Hematopoietic multipotent progenitor cell treated with erythropoietin and hydrocortisone succinate and interleukin-3 and kit ligand, for 8 days (in vitro differentiated cells): ENCODE results near the gene RNU2-63P.
"Not testable (repeated sequence)": the region's sequence is repeated elsewhere in the genome, so short reads cannot be mapped to it uniquely, and the experiment has no call there.

ENCODE experiments used
- DNase-seq: peaks from one replicate; pipeline ENCODE4 v3.0.0-alpha.2; 2015

The RNU2-63P gene

DNA sequence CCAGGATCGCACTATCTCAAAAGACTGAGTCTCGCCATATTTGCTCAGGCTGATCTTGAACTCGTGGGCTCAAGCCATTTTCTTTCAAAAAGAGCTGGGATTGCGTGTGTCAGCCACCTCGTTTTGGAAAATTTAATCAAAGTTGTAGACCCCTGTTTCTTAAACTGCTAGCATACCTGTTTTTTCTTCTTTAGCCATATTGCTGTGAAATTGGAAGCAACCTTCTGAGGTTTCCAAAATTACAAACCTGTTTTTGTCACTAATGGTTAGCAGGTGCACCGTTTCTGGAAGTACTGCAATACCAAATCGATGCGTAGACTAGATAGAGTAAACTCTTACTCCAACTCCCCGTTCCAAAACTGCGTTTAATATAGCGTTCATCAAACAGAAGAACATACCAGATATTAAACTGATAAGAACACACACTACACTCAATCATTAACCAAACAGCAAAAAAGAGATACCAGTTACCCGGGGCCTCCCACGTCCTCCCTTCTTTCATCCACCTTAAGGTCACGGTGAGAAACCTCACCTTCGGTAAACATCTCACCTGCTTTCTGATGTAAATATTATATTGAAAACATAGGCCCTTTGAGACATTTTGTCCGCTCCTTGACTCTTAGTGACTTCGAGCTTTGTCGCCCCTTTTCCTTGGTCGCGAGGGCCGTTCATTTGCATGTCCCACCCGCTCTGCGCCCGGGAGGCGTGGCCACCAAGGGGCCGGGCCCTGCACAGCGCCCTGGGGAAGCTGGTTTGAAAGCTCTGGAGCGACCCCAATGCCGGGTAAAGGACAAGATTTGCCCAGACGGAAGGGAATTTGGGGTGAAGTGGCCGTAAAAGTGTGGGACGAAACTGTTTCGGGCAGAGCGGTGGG, at the start of gene RNU2-63P:
TSS of gene RNU2-63P (minus strand) at position 462 of the 874 bp plus-strand sequence.
- DNase-seq: peak; percentile 95

DNA sequence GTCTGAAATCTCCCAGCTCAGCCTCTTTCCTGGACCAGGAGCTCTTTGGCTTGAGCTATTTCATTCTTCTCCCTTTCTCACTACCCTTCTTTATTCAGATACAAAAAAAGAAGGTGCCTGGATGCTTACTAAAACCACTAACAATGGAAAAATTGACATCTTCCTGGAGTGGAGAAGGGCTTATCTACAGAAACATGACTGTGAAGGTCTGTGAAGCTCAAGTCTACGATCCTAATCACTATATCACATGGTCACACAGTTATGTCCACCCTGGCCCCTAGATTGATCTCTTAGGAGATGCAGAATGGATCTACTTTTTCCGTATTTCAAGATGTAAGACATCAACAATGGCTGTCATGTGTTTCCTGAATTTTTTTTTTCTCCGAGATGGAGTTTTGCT, 44.9 kb upstream of the RNU2-63P start:
- peak; percentile 49 for DNase-seq

DNA sequence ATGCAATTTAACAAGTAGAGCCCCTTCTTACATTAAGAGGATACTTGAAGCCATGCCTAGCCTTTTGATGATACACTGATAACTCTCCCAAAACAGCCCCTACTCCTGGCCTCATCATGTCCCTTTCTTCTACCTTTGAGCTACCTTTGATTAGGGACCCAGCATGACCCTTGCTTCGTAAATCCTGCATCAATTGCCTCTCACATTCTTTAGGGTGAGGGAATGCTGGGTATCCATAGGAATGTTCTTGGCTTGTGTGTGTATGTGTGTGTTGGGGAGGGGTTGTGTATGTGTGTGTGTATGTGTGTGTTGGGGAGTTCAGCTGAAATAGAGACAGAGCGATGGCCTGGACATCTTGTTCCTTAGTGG, 44.5 kb upstream of the RNU2-63P start:
- no peak for DNase-seq

DNA sequence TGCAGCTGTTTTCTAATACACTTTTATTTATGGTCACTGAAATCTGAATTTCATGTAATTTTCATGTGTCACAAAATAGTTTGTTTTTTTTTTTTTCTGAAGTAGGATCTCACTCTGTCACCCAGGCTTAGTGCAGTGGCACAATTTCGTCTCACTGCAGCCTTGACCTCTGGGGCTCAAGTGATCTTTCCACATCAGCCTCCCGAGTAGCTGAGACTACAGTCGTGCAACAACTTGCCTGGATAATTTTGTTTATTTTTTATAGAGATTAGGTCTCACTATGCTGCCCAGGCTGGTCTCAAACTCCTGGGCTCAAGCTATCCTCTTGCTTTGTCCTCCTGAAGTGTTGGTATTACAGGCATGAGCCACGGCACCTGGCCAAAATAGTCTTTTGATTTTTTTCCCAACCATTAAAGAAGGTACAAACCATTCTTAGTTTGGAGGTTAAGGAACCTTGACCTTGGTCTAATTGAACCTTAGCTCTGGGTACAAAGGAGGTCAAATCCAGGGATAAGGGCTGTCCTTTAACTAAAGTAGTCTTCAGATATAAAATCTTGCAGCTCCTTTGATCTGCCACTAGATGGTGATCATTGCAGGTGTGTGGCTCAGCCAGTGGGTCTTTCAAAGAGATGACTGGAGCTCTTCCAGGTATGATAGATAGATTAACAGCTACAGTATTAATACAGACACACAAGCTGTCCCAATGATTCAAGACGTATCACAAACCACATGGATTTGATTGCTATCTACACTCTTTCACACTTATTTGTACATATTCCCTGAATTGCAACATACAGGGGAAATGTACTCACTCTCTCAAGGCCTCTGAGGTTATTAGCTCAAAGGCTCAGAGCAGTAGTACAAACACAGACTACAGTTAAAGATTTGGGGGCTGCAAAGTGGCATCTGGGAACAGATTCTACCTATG, 43.9 kb upstream of the RNU2-63P start:
- DNase-seq: peak; percentile 59

DNA sequence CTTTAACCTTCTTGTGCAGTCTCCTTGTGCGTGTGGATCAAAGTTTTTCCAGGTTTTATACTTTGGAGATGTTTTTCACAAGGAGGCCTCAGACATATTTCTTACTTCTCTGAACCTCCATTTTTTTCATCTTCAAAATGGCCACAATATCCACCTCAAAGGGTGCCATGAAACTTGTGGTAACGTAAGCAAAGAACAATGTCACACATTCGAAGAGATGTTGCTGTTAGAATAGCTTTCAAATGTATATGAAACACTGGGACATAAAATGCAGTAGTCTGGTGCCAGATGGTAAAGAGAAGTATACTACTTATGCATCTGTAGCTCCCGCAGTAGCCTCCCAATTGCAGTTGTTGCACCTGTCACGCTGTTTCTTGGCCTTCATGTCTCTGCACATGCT, 41.8 kb upstream of the RNU2-63P start:
- DNase-seq: no peak

DNA sequence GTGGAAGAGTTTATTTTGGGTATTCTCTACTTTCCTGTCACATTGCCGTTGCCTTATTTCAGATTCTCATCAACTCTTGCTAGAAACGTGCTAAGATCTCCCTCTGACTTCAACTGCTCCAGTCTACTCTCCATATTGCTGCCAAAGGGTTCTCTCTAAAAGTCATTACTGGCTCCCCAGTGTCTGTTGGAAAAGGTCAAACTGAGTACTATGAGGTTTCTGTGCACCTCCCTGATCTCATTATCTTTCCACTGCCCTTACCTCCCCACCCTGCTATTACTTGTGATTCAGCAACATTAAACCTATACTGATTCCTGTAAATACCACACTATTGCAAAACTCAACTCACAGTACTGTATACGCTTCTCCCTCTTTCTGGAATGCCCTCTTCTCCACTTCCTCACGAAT, 41.1 kb upstream of the RNU2-63P start:
- peak; percentile 81 for DNase-seq

DNA sequence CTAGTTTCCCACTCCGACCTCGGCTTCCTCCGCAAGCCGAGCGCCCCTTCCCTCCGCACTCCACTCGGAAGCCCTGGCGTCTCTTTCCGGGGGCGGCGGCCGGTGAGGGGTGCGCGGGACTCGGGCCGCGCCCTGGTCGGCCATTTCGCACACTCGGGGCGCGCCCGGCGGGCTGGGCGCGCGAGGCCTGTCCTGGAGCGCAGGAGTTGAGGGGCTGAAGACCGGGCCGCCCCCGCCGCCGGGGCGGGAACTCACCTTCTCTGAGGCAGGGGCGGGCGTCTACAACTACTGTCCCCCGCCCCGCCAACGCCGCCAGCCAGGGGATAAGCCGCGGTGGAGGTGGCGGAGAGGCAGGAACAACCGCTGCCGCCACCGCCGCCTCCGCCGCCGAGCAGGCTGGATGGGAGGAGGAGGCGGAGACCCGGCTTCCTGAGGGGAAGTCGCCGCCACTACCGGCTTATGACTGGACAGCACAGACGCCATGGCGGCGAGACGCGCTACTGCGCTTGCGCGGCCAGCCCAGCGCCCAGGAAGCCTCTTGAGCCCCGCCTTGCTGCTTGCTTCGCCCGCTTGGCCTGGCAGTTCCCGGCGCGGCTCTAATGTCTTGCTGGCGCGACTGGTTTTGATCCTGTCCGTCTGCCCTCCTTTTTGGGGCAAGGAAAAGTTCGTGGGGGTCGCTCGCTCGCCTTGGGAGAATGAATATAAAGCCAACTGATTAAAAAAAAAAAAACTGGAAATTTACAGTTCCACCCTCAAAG, 39.2 kb upstream of the RNU2-63P start, which contains the start of gene KRCC1:
TSS of gene KRCC1 (minus strand) at position 413 of the 758 bp plus-strand sequence. CDS start 27,220 bp downstream, outside the sequence.
- peak; percentile 95 for DNase-seq

DNA sequence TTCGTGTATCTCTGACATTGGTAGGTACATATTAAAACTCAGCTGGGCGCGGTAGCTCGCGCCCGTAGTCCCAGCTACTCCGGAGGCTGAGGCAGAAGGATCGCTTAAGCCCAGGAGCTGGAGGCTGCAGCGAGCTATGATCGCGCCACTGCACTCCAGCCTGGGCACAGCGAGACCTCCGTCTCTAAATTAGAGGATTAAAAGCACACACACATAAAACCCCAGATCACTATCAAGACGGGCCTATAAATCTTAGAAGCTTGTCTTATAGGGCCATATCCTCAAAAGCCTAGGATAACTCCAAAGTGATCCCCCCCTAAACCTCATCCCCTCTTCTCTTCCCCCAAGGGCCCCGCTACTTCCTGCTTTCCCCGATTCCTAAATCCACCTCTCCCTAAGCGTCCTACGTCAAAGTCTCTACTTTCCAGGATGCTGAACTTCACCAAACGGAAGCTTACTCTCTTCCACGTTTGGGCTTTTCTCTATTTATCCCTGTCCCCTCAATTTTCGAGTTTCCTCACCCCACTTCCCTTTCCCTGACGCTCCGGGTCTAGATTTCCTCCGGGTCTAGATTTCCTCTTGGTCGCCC, 38.5 kb upstream of the RNU2-63P start:
- peak; percentile 17 for DNase-seq

DNA sequence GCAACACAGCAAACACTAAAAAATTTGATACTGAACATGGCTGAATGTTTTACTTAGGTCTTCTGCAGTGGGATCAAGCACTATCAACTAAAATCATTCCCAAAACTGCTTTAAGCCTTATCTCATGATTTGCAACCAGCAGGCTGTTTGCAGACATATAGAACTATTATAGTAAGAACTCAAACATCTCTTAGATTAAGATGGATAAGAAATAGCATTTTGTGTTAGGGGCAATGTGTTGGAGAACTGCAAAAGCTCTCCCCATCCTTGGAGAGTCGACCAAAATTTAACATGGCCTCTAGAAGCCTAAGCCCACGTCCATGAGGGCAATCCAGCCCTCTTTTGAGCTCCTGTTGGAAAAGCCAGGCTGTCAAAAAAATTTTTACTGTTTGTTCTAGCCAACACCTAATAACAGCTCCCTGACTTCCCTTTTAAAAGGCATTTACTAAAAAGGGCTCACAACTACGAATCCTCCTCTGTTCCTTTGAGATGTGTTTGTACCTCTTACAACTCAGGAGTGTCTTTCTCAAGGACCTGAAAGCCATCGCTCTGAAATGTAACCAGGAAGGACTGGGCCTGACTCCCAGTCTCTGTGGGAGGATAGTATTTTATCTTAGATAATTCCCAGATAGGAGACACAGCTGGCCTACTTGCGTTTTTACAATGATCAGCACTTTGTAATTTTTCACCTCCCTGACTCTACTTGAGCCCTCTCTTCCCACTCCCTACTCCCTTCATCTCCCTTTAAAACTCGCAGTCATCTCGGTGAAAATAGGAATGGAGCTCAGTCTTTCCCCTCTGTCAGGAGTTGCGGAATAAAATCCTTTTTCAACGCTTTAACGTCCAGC, 37.8 kb upstream of the RNU2-63P start:
- DNase-seq: peak; percentile 24

DNA sequence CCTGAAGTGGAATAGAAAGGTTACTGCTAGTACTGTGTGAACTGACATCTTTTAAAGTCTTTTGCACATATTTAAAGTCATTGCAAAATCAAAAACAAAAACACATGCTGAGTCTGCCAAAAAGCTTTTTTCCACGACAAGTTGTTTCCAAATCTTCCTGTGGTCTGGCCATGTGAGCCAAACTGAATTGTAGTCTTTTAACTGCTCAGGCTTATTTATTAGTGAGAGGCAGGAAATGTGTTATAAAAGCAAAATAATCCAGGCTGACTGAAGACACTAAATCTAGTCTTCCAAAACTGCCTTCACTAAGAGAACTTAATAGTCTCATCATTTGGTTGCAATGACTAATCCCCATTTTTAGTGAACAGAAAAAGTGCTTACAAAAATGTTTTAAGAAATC, 36.9 kb upstream of the RNU2-63P start:
- DNase-seq: no peak

DNA sequence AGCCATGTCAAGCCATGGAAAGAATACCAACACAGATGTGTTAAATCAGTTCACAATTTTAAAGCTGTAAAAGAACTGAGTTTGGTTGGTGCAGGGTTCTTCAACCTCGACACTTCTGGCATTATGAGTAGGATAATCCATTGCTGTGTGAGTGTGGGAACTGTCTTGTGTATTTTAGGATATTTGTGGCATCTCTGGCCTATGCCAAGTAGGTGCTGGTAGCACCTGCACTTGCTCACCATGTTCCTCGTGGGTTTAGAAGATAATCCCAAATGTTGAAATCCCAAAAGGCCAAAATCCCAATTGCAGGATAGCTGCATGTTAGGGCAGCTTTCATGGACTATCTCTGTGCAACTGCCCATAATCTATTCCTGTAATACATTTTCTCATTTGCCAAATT, 35.4 kb upstream of the RNU2-63P start:
- DNase-seq: no peak

DNA sequence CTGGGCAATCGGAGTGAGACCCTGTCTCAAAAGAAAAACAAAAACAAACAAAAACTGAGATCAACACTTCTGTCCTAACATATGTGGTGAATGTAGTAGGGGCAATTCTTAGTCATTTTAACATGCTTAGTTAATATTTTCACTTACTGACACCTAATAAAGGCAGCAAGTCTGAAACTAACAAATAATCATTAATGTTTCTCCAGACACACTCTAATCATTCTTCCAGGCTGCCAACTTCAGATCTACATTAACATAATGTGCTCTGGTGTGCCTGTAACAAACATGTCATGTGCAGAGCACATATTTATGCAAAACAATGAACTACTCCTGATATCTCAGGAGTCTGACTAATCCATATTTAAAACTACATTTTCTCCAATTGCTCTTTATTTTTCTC, 33.3 kb upstream of the RNU2-63P start:
- DNase-seq: no peak

DNA sequence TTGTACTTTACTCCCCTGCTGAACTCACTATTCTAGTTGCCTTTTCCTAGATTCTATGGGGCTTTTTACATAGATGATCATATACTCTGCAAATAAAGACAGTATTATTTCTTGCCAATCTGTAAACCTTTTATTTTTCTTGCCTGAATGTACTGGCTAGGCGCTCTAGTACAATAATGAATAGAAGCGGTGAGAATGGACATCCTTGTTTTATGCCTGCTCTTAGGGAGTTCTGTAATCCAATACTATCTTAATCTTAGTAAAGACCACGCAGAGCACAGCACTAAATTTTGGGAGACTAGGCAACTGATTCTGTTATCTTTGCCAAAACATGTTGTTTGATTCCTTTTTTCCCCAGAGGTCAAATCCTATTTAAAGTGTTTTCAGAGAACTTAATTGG, 32.2 kb upstream of the RNU2-63P start:
- DNase-seq: no peak

DNA sequence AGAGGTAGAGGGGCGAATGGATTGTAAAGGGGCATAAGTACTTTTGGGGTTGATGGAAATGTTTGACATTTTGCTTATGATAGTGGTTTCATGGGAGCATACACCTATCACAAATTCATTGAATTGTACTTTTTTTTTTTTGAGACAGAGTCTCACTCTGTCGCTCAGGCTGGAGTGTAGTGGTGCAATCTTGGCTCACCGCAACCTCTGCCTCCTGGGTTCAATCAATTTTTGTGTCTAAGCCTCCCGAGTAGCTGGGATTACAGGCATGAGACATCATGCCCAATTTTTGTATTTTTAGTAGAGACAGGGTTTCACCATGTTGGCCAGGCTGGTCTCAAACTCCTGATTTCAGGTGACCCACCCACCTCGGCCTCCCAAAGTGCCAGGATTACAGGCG, 29.2 kb upstream of the RNU2-63P start:
- not testable (repeated sequence) for DNase-seq

DNA sequence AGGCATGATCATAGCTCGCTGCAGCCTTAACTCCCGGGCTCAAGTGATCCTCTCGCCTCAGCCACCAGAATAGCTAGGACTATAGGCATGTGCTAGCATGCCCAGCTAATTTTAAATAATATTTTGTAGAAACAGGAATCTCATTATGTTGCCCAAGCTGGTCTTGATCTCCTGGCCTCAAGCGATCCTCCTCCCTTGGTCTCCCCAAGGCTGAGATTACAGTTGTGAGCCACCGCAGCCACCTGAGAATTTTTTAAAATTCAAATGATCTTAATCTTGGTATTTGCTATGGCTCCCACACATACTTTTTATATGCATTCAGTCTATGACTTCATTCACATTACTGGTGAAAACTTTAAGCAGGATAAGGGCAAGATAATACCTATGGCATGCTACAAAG, 26.1 kb upstream of the RNU2-63P start:
- DNase-seq: no peak

DNA sequence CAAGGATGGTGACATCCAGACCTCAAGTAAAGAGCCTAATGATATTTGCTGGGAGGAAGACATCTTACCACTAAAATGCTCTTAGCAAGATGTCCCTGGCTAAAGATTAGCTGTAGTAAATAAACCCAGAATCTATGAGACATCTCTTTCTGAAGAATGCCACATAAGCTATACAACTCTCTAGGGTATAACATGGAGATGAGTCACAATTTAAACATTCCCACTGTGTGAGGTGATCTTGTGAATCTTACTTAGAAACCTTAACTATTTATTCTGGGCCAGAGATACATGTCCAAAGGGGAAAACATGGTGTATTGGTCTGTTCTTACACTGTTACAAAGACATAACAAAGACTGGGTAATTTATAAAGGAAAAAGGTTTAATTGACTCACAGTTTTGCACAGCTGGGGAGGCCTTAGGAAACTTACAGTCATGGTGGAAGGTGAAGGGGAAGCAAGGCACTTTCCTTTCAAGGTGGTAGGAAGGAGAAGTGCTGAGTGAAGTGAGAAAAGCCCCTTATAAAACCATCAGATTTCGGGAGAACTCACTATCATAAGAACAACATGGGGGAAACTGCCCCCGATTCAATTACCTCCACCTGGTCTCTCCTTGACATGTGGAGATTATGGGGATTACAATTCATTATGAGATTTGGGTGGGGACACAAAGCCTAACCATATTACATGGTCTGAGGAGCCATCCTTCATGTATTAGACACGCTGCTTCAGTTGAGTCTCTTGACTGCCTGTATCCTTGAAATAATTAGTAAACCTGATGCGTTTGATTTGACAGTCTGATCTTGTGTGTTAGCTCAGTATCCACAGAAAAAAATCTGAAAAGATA, 22.1 kb upstream of the RNU2-63P start:
- no peak for DNase-seq

DNA sequence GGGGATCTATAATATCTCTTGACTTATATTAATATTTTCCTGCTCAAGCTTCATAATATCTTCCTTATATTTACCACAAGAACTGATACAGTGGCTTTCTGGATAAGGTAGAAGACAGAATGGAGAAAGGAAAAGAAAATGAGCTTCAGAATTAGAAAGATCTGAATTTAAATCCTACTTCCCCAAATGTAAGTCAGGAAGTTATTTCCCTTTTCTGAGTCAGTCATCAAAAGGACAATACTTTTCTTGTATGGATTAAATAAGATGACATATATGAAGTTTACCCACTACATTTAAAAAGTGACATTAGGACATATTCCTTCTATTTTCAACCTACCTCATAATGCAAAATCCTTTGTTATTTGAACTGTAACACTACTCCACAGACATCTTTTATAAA, 20.3 kb upstream of the RNU2-63P start:
- DNase-seq: no peak

DNA sequence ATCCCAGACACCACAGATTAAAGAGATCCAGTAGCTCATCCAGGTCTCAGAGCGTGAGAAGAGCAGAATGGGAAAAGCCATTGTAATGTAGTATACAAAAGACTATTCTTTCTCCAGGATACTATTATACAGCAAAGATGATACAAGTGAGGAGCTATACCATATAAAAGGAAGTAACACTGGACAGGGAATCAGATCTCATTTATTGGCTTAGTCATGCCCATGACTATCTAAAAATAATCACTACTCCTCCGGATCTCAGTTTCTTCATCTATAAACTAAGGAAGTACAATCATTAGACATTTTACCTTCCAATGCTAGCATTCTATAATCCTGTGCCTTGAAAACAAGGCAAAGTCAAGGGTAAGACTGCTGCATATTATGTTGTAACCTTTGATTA, 19.8 kb upstream of the RNU2-63P start:
- DNase-seq: no peak

DNA sequence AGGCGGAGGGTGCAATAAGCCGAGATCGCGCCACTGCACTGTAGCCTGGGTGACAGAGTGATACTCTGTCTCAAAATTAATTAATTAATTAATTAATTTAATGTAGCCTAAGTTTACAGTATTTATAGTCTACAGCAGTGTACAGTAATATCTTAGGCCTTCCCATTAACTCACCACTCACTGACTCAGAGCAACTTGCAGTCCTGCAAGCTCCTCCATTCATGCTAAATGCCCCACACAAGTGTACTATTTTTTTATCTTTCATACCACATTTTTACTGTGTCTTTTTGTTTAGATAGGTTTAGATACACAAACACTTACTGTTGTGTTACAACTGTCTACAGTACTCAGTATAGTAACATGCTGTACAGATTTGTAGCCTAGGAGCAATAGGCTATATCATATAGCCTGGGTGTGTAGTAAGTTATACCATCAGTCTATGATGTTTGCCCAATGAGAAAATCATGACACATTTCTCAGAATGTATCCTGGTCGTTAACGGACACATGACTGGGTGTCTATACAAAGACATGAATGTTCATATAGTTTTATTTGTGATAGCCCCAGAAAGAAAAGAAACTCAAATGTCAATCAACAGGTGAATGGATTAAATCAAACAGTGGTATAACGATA, 15.8 kb upstream of the RNU2-63P start:
- DNase-seq: no peak

DNA sequence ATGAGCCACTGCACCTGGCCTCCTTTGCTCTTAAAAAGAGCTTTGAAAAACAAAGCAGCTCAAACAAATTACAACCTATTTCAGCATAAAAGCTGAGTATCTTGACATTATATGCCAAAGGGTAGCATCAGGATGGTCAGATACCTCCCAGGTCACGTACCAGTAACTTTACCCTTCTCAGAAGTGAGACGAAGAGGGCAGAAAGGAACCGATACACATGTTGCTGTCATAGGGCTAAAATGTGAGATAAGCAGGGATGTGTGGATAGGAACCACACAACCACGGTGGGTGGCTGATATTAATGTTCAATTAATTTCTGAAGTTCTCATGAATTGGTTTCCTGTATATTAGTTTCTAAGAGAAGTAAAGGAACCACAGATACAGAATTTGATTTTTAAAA, 12.6 kb upstream of the RNU2-63P start:
- no peak for DNase-seq
